ENCODE results near the gene FAM131C. TPM values are rescaled to one million over a fixed set of nuclear protein-coding genes. Genes with fewer than 3 reads are reported as not detected.

FAM131C gene
- total and polyA plus RNA-seq, 2 experiments from 2014 or later, result 0.71 to 1.3 TPM

- Histone ChIP-seq H3K27ac (ENCODE audit: low read depth) (no peak overlapping the region), H3K27me3 (ENCODE audit: insufficient read depth) (no peaks in the 10 kb centered on the region), H3K4me3 (no peak overlapping the region), H3K4me2 (no peak overlapping the region), H3K4me1 (ENCODE audit: insufficient read depth) (no peaks in the 10 kb centered on the region), H4K20me1 (replicated peaks; ENCODE audit: insufficient read depth) (no peaks in the 10 kb centered on the region), H3F3A (replicated peaks; ENCODE audit: low read depth) (no peaks in the 10 kb centered on the region), H3K79me2 (replicated peaks; ENCODE audit: insufficient read depth) (no peaks in the 10 kb centered on the region), H2AFZ (no peak overlapping the region), H3K9me2 (ENCODE audit: insufficient read depth) (no peaks in the 10 kb centered on the region), H3K36me3 (ENCODE audit: insufficient read depth) (no peaks in the 10 kb centered on the region)
- no peak overlapping the region for H3K4me3 Mint-ChIP-seq
- no peaks in the 10 kb centered on the region for H3K9me3 Mint-ChIP-seq
- no peaks in the 10 kb centered on the region for H3K36me3 Mint-ChIP-seq (ENCODE audit: low read depth)
- no peak for TF ChIP-seq EZH2phosphoT487 (IDR thresholded peaks at IDR 0.05; ENCODE audit: unreplicated experiment)
- TF ChIP-seq JUNB (IDR thresholded peaks at IDR 0.05; ENCODE audit: unreplicated experiment), result no peak
- TF ChIP-seq EZH2 (IDR thresholded peaks at IDR 0.05; ENCODE audit: low read depth, unreplicated experiment), result no peak
- no peak for TF ChIP-seq POLR2AphosphoS5 (IDR thresholded peaks at IDR 0.05; ENCODE audit: low read depth)
- no peak for TF ChIP-seq ETS1 (IDR thresholded peaks at IDR 0.05)
- no peak for TF ChIP-seq ZNF331 (CRISPR knock-in tag; IDR thresholded peaks at IDR 0.05; ENCODE audit: low read depth)
- no peak for TF ChIP-seq ZNF114 (CRISPR knock-in tag; IDR thresholded peaks at IDR 0.05)
- TF ChIP-seq ZNF462 (CRISPR knock-in tag; IDR thresholded peaks at IDR 0.05), result no peak
- TF ChIP-seq CREB1 (CRISPR knock-in tag; IDR thresholded peaks at IDR 0.05; ENCODE audit: low read depth), result no peak
- TF ChIP-seq NANOG (IDR thresholded peaks at IDR 0.05; ENCODE audit: borderline replicate concordance), result no peak
- TF ChIP-seq CTCF (conservative IDR thresholded peaks at IDR 0.05; ENCODE audit: low read depth in 2 of 2), result no peak
- no peak for TF ChIP-seq REST (IDR thresholded peaks at IDR 0.05; ENCODE audit: unreplicated experiment)
- TF ChIP-seq STAT1 (IDR thresholded peaks at IDR 0.05; ENCODE audit: unreplicated experiment), result no peak
- peaks cover 6% of the 10 kb centered on the region for H3K27me3 Mint-ChIP-seq (ENCODE audit: insufficient read depth, low read depth, poor library complexity)
- H3K27ac Mint-ChIP-seq, result no peak overlapping the region
- ATAC-seq (no peak), DNase-seq (ENCODE audit: low spot score) (no peak)
- H3K4me1 Mint-ChIP-seq, result peaks cover 7% of the 10 kb centered on the region; the same call in 2 of the 3 replicates
Measured at GRCh38 chr1:16083486-16083885, 10.0 kb upstream of the FAM131C start.

Measured in GM23338 (cell line).